Astrocyte (in vitro differentiated cells and primary cell): ENCODE results near the gene EIF3K. TPM values are rescaled to one million over a fixed set of nuclear protein-coding genes. Genes with fewer than 3 reads are reported as not detected.
A peak's percentile ranks its signal among the peaks of the same experiment; 100 is the strongest.

Source experiments
- DNase-seq: peaks from one replicate; pipeline ENCODE4 v3.0.0-alpha.2; 2010; ENCODE audit warnings: low read depth
- FAIRE-seq: peaks from 2 replicates; lab custom pipeline; 2011; peaks lifted over from hg19 to GRCh38; lab: Jason Lieb, UNC
- H2AFZ ChIP-seq: 2 replicates; pipeline ENCODE4 v1.6.0; 2012; ENCODE audit warnings: low read depth, low read length, inconsistent platforms
- H3K27ac ChIP-seq: 2 replicates; pipeline ENCODE4 v1.5.1; 2011; ENCODE audit warnings: low read depth, low read length, inconsistent platforms
- H3K27me3 ChIP-seq: 2 replicates; pipeline ENCODE4 v1.6.0; 2011; ENCODE audit warnings: low read length, inconsistent platforms; ENCODE audit not compliant: insufficient read depth
- H3K36me3 ChIP-seq: 2 replicates; pipeline ENCODE4 v1.5.1; 2011; ENCODE audit warnings: low read length, inconsistent platforms; ENCODE audit not compliant: insufficient read depth
- H3K4me1 ChIP-seq: 2 replicates; pipeline ENCODE4 v1.5.1; 2011; ENCODE audit warnings: low read length, inconsistent platforms; ENCODE audit not compliant: insufficient read depth
- H3K4me2 ChIP-seq: 2 replicates; pipeline ENCODE4 v1.6.0; 2012; ENCODE audit warnings: low read length, inconsistent platforms
- H3K4me3 ChIP-seq: 2 replicates; pipeline ENCODE4 v1.5.1; 2011; ENCODE audit warnings: low read depth, mild to moderate bottlenecking, low read length, inconsistent platforms; ENCODE audit not compliant: insufficient read depth
- H3K79me2 ChIP-seq: 2 replicates; pipeline ENCODE4 v1.6.0; 2012; ENCODE audit warnings: mild to moderate bottlenecking, low read length, inconsistent platforms; ENCODE audit not compliant: insufficient read depth
- H3K9ac ChIP-seq: 2 replicates; pipeline ENCODE4 v1.6.0; 2012; ENCODE audit warnings: mild to moderate bottlenecking, low read length, inconsistent platforms
- H3K9me3 ChIP-seq: 2 replicates; pipeline ENCODE4 v1.5.1; 2012; ENCODE audit warnings: low read depth, mild to moderate bottlenecking, low read length, inconsistent platforms; ENCODE audit not compliant: insufficient read depth
- H4K20me1 ChIP-seq: 2 replicates; pipeline ENCODE4 v1.6.0; 2012; ENCODE audit warnings: low read length, inconsistent platforms; ENCODE audit not compliant: insufficient read depth
- H3K27ac Mint-ChIP-seq: one replicate; pipeline ENCODE4 v1.8.0; 2021; ENCODE audit warnings: mild to moderate bottlenecking, mixed read lengths; ENCODE audit not compliant: unreplicated experiment
- H3K27me3 Mint-ChIP-seq: one replicate; pipeline ENCODE4 v1.8.0; 2021; ENCODE audit warnings: low read depth, mixed read lengths; ENCODE audit not compliant: unreplicated experiment
- H3K36me3 Mint-ChIP-seq: one replicate; pipeline ENCODE4 v1.8.0; 2021; ENCODE audit warnings: low read depth, mixed read lengths; ENCODE audit not compliant: unreplicated experiment
- H3K4me1 Mint-ChIP-seq: one replicate; pipeline ENCODE4 v1.8.0; 2021; ENCODE audit warnings: low read depth, mixed read lengths; ENCODE audit not compliant: unreplicated experiment
- H3K4me3 Mint-ChIP-seq: one replicate; pipeline ENCODE4 v1.8.0; 2021; ENCODE audit warnings: mild to moderate bottlenecking, moderate library complexity, mixed read lengths; ENCODE audit not compliant: unreplicated experiment
- H3K9me3 Mint-ChIP-seq: one replicate; pipeline ENCODE4 v1.8.0; 2021; ENCODE audit warnings: mild to moderate bottlenecking, mixed read lengths; ENCODE audit not compliant: unreplicated experiment
- CTCF ChIP-seq: IDR thresholded peaks from 2 replicates; pipeline ENCODE4 v1.5.1; 2011; ENCODE audit warnings: low read depth, mild to moderate bottlenecking, inconsistent platforms, low read length, moderate library complexity; ENCODE audit not compliant: insufficient read depth
- EZH2 ChIP-seq: IDR thresholded peaks from 2 replicates; pipeline ENCODE4 v1.6.1; 2012; ENCODE audit warnings: mild to moderate bottlenecking, low read length, inconsistent platforms; ENCODE audit not compliant: insufficient read depth
- total RNA-seq: library from RNA; stranded (reverse); gene quantifications from 2 replicates; pipeline ENCODE4 v1.2.1, GENCODE V29; 2021

Gene EIF3K
- total RNA-seq, 1 donor from 2014 or later = 229 TPM

- peak overlapping the region; percentile 77 for H3K27ac Mint-ChIP-seq
- Histone ChIP-seq H3K36me3 (no peaks in the 10 kb centered on the region), H2AFZ (no peak overlapping the region), H3K9me3 (no peaks in the 10 kb centered on the region), H3K4me1 (peaks cover 76% of the 10 kb centered on the region), H3K4me3 (no peak overlapping the region), H3K27ac (no peak overlapping the region), H3K4me2 (peak overlapping the region; percentile 4), H3K27me3 (no peaks in the 10 kb centered on the region), H3K79me2 (peaks cover 96% of the 10 kb centered on the region), H3K9ac (no peak overlapping the region), H4K20me1 (peaks cover 87% of the 10 kb centered on the region)
- H3K9me3 Mint-ChIP-seq = no peaks in the 10 kb centered on the region
- H3K27me3 Mint-ChIP-seq = no peaks in the 10 kb centered on the region
- FAIRE-seq (no peak), DNase-seq (no peak)
- H3K4me1 Mint-ChIP-seq = peaks cover 78% of the 10 kb centered on the region
- H3K4me3 Mint-ChIP-seq = peak overlapping the region; percentile 57
- no peak for TF ChIP-seq CTCF
- no peak for TF ChIP-seq EZH2
- peaks cover 21% of the 10 kb centered on the region for H3K36me3 Mint-ChIP-seq
These were observed 50.6 kb downstream of the EIF3K start for GRCh38 chr19:38669552-38669951.

- Histone ChIP-seq H3K27me3 (no peaks in the 10 kb centered on the region), H3K79me2 (peaks cover 96% of the 10 kb centered on the region), H3K4me1 (peaks cover 76% of the 10 kb centered on the region), H4K20me1 (peaks cover 87% of the 10 kb centered on the region), H3K9ac (peak overlapping the region; percentile 19), H3K9me3 (no peaks in the 10 kb centered on the region), H2AFZ (no peak overlapping the region), H3K36me3 (no peaks in the 10 kb centered on the region), H3K27ac (peak overlapping the region; percentile 29), H3K4me3 (no peak overlapping the region), H3K4me2 (peak overlapping the region; percentile 21)
- no peak overlapping the region for H3K4me3 Mint-ChIP-seq
- H3K4me1 Mint-ChIP-seq = peaks cover 79% of the 10 kb centered on the region
- no peak for TF ChIP-seq CTCF
- no peak for TF ChIP-seq EZH2
- DNase-seq (no peak), FAIRE-seq (no peak)
- no peak overlapping the region for H3K27ac Mint-ChIP-seq
- H3K36me3 Mint-ChIP-seq = peaks cover 21% of the 10 kb centered on the region
- no peaks in the 10 kb centered on the region for H3K27me3 Mint-ChIP-seq
- H3K9me3 Mint-ChIP-seq = no peaks in the 10 kb centered on the region
These were observed 52.0 kb downstream of the EIF3K start for GRCh38 chr19:38670921-38671398.

GRCh38 chr19:38671654-38672053 lies 52.7 kb downstream of the EIF3K start:
- Mint-ChIP-seq H3K4me1 (peaks cover 79% of the 10 kb centered on the region), H3K9me3 (no peaks in the 10 kb centered on the region), H3K4me3 (peak overlapping the region; percentile 10), H3K36me3 (peaks cover 22% of the 10 kb centered on the region), H3K27me3 (no peaks in the 10 kb centered on the region), H3K27ac (peak overlapping the region; percentile 73)
- H3K4me2 ChIP-seq = no peak overlapping the region
- H3K27ac ChIP-seq = peak overlapping the region; percentile 29
- DNase-seq (no peak), FAIRE-seq (no peak)
- no peak overlapping the region for H3K4me3 ChIP-seq
- H3K36me3 ChIP-seq = no peaks in the 10 kb centered on the region
- peaks cover 96% of the 10 kb centered on the region for H3K79me2 ChIP-seq
- H2AFZ ChIP-seq = no peak overlapping the region
- H3K4me1 ChIP-seq = peaks cover 76% of the 10 kb centered on the region
- H3K27me3 ChIP-seq = no peaks in the 10 kb centered on the region
- no peaks in the 10 kb centered on the region for H3K9me3 ChIP-seq
- peak overlapping the region; percentile 19 for H3K9ac ChIP-seq
- peaks cover 87% of the 10 kb centered on the region for H4K20me1 ChIP-seq
- TF ChIP-seq CTCF (no peak), EZH2 (no peak)
